ENCODE data around the gene UBXN11.

DNA sequence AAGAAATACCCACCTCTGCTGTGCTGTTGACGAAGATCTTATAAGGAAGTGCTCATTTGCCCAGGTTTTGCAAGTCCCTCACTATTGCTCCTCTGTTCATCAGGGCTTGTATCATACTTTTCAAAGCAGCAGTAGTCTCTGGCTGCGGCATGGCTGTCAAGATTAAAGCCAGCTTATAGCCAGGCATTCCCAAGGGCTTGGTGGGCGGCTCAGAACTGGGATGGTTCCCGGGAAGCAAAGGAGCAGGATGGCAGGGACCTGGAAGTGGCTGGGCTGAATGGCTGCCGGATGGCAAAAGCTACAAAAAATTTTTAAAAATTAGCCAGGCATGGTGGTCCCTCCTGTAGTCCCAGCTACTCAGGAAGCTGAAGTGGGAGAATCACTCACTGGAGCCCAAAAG, 43.2 kb downstream of the UBXN11 start:
- no peak for TF ChIP-seq TAF1 (IDR thresholded peaks at IDR 0.05; ENCODE audit: low read depth)
- no peak for TF ChIP-seq MAX (IDR thresholded peaks at IDR 0.05)
- no peak for TF ChIP-seq EP300 (IDR thresholded peaks at IDR 0.05; ENCODE audit: borderline replicate concordance)
- TF ChIP-seq, protein P1, sequence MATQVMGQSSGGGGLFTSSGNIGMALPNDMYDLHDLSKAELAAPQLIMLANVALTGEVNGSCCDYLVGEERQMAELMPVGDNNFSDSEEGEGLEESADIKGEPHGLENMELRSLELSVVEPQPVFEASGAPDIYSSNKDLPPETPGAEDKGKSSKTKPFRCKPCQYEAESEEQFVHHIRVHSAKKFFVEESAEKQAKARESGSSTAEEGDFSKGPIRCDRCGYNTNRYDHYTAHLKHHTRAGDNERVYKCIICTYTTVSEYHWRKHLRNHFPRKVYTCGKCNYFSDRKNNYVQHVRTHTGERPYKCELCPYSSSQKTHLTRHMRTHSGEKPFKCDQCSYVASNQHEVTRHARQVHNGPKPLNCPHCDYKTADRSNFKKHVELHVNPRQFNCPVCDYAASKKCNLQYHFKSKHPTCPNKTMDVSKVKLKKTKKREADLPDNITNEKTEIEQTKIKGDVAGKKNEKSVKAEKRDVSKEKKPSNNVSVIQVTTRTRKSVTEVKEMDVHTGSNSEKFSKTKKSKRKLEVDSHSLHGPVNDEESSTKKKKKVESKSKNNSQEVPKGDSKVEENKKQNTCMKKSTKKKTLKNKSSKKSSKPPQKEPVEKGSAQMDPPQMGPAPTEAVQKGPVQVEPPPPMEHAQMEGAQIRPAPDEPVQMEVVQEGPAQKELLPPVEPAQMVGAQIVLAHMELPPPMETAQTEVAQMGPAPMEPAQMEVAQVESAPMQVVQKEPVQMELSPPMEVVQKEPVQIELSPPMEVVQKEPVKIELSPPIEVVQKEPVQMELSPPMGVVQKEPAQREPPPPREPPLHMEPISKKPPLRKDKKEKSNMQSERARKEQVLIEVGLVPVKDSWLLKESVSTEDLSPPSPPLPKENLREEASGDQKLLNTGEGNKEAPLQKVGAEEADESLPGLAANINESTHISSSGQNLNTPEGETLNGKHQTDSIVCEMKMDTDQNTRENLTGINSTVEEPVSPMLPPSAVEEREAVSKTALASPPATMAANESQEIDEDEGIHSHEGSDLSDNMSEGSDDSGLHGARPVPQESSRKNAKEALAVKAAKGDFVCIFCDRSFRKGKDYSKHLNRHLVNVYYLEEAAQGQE (IDR thresholded peaks at IDR 0.05; ENCODE audit: low read depth), result no peak
- TF ChIP-seq RAD21 (IDR thresholded peaks at IDR 0.05; ENCODE audit: low read depth), result no peak
- no peak for TF ChIP-seq NFIC (IDR thresholded peaks at IDR 0.05)
- TF ChIP-seq TCF12 (IDR thresholded peaks at IDR 0.05; ENCODE audit: low read depth), result no peak

Data from Ishikawa (cell line).